Caco-2 (cell line): Measurements from ENCODE around the gene EFHC1. TPM values are rescaled to one million over a fixed set of nuclear protein-coding genes. Genes with fewer than 3 reads are reported as not detected.

Experiments
- BruUV-seq: library from RNA; stranded (reverse); fragments of 400-500 nt; replicated peaks from 2 replicates; lab custom pipeline; 2021; lab: Mats Ljungman, UMichigan
- CTCF ChIA-PET: fragments of 300-600 bp; sonication (Branson Sonifier 250); formaldehyde crosslinking; loops from one replicate; lab custom pipeline; 2022; ENCODE audit warnings: antibody characterized with exemption; lab: Charles Lee
- POLR2A ChIA-PET: fragments of 300-600 bp; sonication (Branson Sonifier 250); formaldehyde crosslinking; loops from one replicate; lab custom pipeline; 2022; ENCODE audit warnings: antibody characterized with exemption; lab: Charles Lee
- DNase-seq, 2 experiments: peaks; one replicate each; pipeline versions ENCODE4 v3.0.0 to v3.0.0-alpha.2; 2020 to 2022
- H3K27me3 ChIP-seq: replicated peaks from 2 replicates; pipeline ENCODE4 v1.6.0; 2011; ENCODE audit warnings: low read length; ENCODE audit not compliant: control insufficient read depth, insufficient read depth
- H3K36me3 ChIP-seq: 2 replicates; pipeline ENCODE4 v1.5.1; 2011; ENCODE audit warnings: low read length; ENCODE audit not compliant: control insufficient read depth, insufficient read depth
- H3K4me1 ChIP-seq: fragments of 250-450 bp; sonication (Bioruptor Pico); 2 replicates; pipeline ENCODE4 v1.5.1; 2020; ENCODE audit warnings: mild to moderate bottlenecking
- H3K4me3 ChIP-seq: 2 replicates; pipeline ENCODE4 v1.5.1; 2011; ENCODE audit warnings: low read depth, mild to moderate bottlenecking, control low read depth, low read length
- H3K9me3 ChIP-seq: fragments of 250-450 bp; sonication (Bioruptor Pico); 2 replicates; pipeline ENCODE4 v1.5.1; 2020; ENCODE audit warnings: mild to moderate bottlenecking, moderate library complexity
- H3K27ac Mint-ChIP-seq: one replicate; pipeline ENCODE4 v1.8.0; 2022; ENCODE audit warnings: mixed read lengths; ENCODE audit not compliant: unreplicated experiment
- H3K27me3 Mint-ChIP-seq: one replicate; pipeline ENCODE4 v1.8.0; 2022; ENCODE audit warnings: mixed read lengths; ENCODE audit not compliant: insufficient read depth, unreplicated experiment
- H3K36me3 Mint-ChIP-seq: one replicate; pipeline ENCODE4 v1.8.0; 2022; ENCODE audit warnings: mild to moderate bottlenecking, mixed read lengths; ENCODE audit not compliant: insufficient read depth, unreplicated experiment
- H3K4me1 Mint-ChIP-seq: one replicate; pipeline ENCODE4 v1.8.0; 2022; ENCODE audit warnings: low read depth, mixed read lengths; ENCODE audit not compliant: unreplicated experiment
- H3K4me3 Mint-ChIP-seq: one replicate; pipeline ENCODE4 v1.8.0; 2022; ENCODE audit warnings: mild to moderate bottlenecking, moderate library complexity, mixed read lengths; ENCODE audit not compliant: unreplicated experiment
- H3K9me3 Mint-ChIP-seq: one replicate; pipeline ENCODE4 v1.8.0; 2022; ENCODE audit warnings: mixed read lengths; ENCODE audit not compliant: unreplicated experiment
- CTCF ChIP-seq, 2 experiments: fragments of 200-600 bp in 1 of 2; IDR thresholded peaks; 1 replicate in 1 of 2; 2 replicates in 1 of 2; pipeline versions ENCODE4 v1.5.1 to v1.8.0; 2011 to 2022; ENCODE audit warnings: antibody characterized with exemption in 1 of 2, control low read depth in 1 of 2, inconsistent platforms in 1 of 2, low read depth in 1 of 2, low read length in 1 of 2, mild to moderate bottlenecking in 1 of 2, moderate library complexity in 1 of 2; ENCODE audit not compliant: insufficient read depth in 1 of 2, severe bottlenecking in 1 of 2, unreplicated experiment in 1 of 2
- intact Hi-C: fragments of 100-400 bp; cut with micrococcal nuclease; formaldehyde crosslinking; loops from one replicate; pipeline ENCODE4 v1.10.0; 2022; ENCODE audit not compliant: unreplicated experiment
- total RNA-seq: library from RNA; stranded (reverse); gene quantifications from 2 replicates; pipeline ENCODE4 v1.2.3, GENCODE V29; 2022

Gene EFHC1
- total RNA-seq, 1 experiment from 2014 or later, result 14.6 TPM

- intact Hi-C loops, result no loop called here
- no TSS peak for BruUV-seq
- H3K27me3 ChIP-seq, result no peaks in the 10 kb centered on the region
- no peaks in the 10 kb centered on the region for H3K4me1 ChIP-seq
- peaks cover 12% of the 10 kb centered on the region for H3K9me3 Mint-ChIP-seq
- no peak overlapping the region for H3K4me3 Mint-ChIP-seq
- H3K4me1 Mint-ChIP-seq, result no peaks in the 10 kb centered on the region
- ChIA-PET CTCF (interaction anchor here (1.0 kb wide), 1 partner anchor 11 kb away, joined by 3 read pairs; the partner anchor contains the start of gene PAQR8), POLR2A (no interaction called here)
- no peak overlapping the region for H3K27ac Mint-ChIP-seq
- H3K4me3 ChIP-seq, result no peak overlapping the region
- no peaks in the 10 kb centered on the region for H3K36me3 ChIP-seq
- no peak for TF ChIP-seq CTCF (IDR thresholded peaks at IDR 0.05; ENCODE audit: insufficient read depth in 1 of 2, low read depth in 1 of 2, low read length in 1 of 2, severe bottlenecking in 1 of 2, unreplicated experiment in 1 of 2)
- peaks cover 14% of the 10 kb centered on the region for H3K36me3 Mint-ChIP-seq
- H3K27me3 Mint-ChIP-seq, result no peaks in the 10 kb centered on the region
- no peak for DNase-seq
- H3K9me3 ChIP-seq, result no peaks in the 10 kb centered on the region
Measured at GRCh38 chr6:52373151-52373690, 46.9 kb upstream of the EFHC1 start.

- ChIA-PET CTCF (no interaction called here), POLR2A (interaction anchor here (0.6 kb wide), 1 partner anchor 79 kb away, joined by 7 read pairs; no protein-coding TSS in a partner anchor)
- intact Hi-C loops, result no loop called here
- TF ChIP-seq CTCF (IDR thresholded peaks at IDR 0.05; ENCODE audit: insufficient read depth in 1 of 2, low read depth in 1 of 2, low read length in 1 of 2, severe bottlenecking in 1 of 2, unreplicated experiment in 1 of 2), result no peak
- H3K4me1 ChIP-seq, result no peaks in the 10 kb centered on the region
- no peaks in the 10 kb centered on the region for H3K4me1 Mint-ChIP-seq
- H3K4me3 ChIP-seq, result no peak overlapping the region
- no peaks in the 10 kb centered on the region for H3K36me3 ChIP-seq
- H3K9me3 Mint-ChIP-seq, result peaks cover 12% of the 10 kb centered on the region
- no peaks in the 10 kb centered on the region for H3K27me3 ChIP-seq
- no peak overlapping the region for H3K4me3 Mint-ChIP-seq
- DNase-seq, result no peak
- BruUV-seq, result no TSS peak
- no peaks in the 10 kb centered on the region for H3K27me3 Mint-ChIP-seq
- H3K9me3 ChIP-seq, result no peaks in the 10 kb centered on the region
- H3K27ac Mint-ChIP-seq, result no peak overlapping the region
- H3K36me3 Mint-ChIP-seq, result peaks cover 17% of the 10 kb centered on the region
Measured at GRCh38 chr6:52374247-52374646, 45.9 kb upstream of the EFHC1 start.

- TF ChIP-seq CTCF (IDR thresholded peaks at IDR 0.05; ENCODE audit: insufficient read depth in 1 of 2, low read depth in 1 of 2, low read length in 1 of 2, severe bottlenecking in 1 of 2, unreplicated experiment in 1 of 2), result no peak
- Histone ChIP-seq H3K9me3 (no peaks in the 10 kb centered on the region), H3K4me3 (no peak overlapping the region), H3K27me3 (no peaks in the 10 kb centered on the region), H3K36me3 (no peaks in the 10 kb centered on the region), H3K4me1 (no peaks in the 10 kb centered on the region)
- ChIA-PET CTCF (no interaction called here), POLR2A (no interaction called here)
- no peak overlapping the region for H3K4me3 Mint-ChIP-seq
- no TSS peak for BruUV-seq
- H3K9me3 Mint-ChIP-seq, result peaks cover 12% of the 10 kb centered on the region
- H3K27me3 Mint-ChIP-seq, result no peaks in the 10 kb centered on the region
- peaks cover 14% of the 10 kb centered on the region for H3K36me3 Mint-ChIP-seq
- no peaks in the 10 kb centered on the region for H3K4me1 Mint-ChIP-seq
- intact Hi-C loops, result no loop called here
- no peak for DNase-seq
- no peak overlapping the region for H3K27ac Mint-ChIP-seq
Measured at GRCh38 chr6:52375780-52376556, 44.2 kb upstream of the EFHC1 start.
